IPS DF 4.7 (cell line): ENCODE data around the gene NDUFV1.
"Not testable (repeated sequence)": the region's sequence is repeated elsewhere in the genome, so short reads cannot be mapped to it uniquely, and the experiment has no call there.

Experiments
- DNase-seq: peaks from one replicate; pipeline ENCODE4 v3.0.0-alpha.2; 2013; ENCODE audit warnings: low spot score; ENCODE audit errors: extremely low read depth

Gene NDUFV1

DNA sequence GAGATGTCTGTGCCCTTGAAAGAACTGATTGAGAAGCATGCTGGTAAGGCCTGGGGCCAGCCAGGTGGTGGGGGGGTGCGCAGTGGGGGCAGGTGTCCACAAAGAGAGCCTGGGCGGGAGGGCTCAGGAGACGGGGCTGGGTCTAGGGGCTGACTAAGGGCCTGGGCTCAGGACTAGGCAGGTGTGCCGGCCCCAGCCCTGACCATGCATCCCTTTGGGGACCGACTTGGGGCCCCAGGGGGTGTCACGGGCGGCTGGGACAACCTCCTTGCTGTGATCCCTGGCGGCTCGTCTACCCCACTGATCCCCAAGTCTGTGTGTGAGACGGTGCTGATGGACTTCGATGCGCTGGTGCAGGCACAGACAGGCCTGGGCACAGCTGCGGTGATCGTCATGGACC, 4.4 kb downstream of the NDUFV1 start:
- DNase-seq = no peak

GRCh38 chr11:67611704-67612587, 5.2 kb downstream of the NDUFV1 start:
- no peak for DNase-seq

- DNase-seq = no peak
These were observed 6.0 kb downstream of the NDUFV1 start for GRCh38 chr11:67612751-67613150.

DNA sequence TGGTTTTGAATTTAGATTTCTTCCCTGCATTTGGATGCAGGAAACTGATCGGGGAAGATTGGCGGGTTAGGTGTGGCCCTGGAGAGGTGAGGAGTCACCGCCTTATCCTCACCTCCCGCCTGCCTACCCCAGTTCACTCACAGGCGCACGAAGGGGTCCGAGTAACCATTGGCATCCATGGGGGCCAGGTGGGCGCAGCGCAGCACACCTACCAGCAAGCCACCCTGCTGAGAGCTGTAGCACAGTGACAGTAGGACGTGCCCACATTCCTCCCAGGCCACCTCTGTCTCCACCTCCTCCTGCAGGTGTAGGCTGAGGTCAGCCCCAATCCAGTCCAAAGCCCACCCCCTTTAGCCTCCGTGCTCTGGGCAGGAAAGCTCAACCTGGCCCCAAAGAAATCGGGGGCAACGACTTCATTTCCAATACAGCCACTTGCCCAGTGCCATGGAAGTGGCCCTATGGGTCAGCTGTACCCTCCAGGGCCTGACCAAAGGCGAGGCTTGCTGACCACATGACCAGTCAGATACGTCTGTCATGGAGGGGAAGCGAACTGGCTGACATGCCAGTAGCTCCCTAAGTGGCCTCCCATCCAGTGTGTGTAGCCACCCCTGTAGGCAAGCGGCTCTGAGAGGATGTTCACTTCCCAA, 6.7 kb downstream of the NDUFV1 start:
- DNase-seq = no peak

DNA sequence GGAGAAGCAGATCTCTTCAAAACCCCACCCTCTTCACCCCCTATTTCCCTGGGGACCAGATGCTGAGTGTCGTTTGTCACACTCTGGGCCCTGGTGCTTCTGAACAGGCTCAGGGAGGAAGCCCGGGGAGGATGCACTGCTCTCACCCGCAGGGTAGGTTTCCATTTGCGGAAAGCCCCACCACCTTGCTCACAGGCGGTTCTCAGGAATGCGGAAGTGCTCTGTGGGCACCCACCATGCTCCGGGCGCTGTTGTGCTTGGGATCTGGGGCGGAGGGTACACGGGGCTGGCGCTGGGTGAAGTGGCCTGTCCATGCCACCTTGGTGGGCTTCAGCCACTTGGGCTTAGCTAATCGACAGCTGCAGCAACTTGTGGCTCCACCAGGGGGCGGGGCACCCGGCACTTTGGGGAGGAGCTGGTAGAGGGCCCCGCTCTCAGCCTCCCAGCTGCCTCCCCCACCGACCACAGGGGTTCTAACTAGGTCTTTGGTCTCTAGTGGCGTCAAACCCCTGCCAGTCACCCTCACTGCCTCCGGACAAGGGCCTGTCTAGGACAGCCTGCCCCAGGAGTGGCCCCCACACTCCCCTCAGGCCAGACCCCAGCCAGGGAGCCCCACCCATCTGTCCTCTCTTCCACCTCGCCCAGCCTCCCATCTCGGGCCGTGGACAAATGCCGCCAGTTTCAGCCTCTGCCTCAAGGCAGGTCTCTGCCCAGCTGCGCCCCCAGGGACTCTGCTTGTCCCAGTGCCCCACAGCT, 7.4 kb downstream of the NDUFV1 start:
- DNase-seq = no peak

GRCh38 chr11:67614730-67615714, 8.3 kb downstream of the NDUFV1 start:
- DNase-seq = no peak

DNA sequence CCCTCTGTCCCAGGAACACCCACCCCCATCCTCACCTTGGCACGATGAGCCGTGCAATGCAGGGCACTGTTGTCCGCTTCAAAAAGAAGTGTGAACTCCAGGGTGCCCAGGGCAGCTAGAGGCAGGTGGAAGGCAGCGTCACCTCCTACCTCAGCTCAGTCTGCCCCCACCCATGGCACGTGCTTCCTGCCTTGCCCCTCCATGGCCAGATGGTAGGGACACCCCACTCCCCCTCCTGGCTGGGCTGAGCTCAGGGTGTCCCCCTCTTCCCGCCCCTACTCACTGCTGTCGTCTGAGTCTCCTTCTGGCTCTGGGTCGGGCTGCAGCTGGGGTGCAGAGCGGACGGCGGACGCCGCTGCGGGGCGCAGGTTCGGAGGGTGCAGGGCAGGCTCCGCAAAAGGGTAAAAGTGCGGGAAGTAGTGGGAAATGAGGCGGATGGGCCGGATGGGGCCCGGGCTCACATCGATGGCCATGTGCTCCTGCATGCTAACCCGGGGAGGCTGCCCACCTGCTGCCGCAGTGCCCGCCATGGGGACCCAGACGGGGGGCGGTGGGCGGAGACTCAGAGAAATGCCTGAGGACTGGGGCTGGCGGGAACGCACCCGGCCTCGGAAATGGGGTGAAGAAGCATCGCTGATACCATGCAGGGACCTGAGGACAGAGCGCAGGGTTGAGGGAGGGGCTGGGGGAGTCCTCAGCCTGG, 9.1 kb downstream of the NDUFV1 start:
- DNase-seq = no peak

- no peak for DNase-seq
These were observed 9.9 kb downstream of the NDUFV1 start for GRCh38 chr11:67616431-67617242.

GRCh38 chr11:67617243-67617953, 10.7 kb downstream of the NDUFV1 start:
- no peak for DNase-seq

DNA sequence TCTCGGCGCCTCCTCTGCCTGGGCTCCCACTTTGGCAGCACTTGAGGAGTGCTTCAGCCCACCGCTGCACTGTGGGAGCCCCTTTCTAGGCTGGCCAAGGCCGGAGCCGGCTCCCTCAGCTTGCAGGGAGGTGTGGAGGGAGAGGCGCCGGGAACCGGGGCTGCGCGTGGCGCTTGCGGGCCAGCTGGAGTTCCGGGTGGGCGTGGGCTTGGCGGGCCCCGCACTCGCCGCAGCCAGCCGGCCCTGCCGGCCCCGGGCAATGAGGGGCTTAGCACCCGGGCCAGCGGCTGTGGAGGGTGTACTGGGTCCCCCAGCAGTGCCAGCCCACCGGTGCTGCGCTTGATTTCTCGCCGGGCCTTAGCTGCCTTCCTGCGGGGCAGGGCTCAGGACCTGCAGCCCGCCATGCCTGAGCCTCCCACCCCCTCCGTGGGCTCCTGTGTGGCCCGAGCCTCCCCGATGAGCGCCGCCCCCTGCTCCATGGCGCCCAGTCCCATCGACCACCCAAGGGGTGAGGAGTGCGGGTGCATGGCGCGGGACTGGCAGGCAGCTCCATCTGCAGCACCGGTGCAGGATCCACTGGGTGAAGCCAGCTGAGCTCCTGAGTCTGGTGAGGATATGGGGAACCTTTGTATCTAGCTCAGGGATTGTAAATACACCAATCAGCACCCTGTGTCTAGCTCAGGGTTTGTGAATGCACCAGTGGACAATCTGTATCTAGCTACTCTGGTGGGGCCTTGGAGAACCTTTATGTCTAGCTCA, 12.3 kb downstream of the NDUFV1 start:
- not testable (repeated sequence) for DNase-seq

GRCh38 chr11:67619683-67620618, 13.2 kb downstream of the NDUFV1 start:
- not testable (repeated sequence) for DNase-seq

GRCh38 chr11:67620621-67621020, 13.9 kb downstream of the NDUFV1 start:
- not testable (repeated sequence) for DNase-seq

- DNase-seq = not testable (repeated sequence)
These were observed 15.2 kb downstream of the NDUFV1 start for GRCh38 chr11:67621928-67622327.

DNA sequence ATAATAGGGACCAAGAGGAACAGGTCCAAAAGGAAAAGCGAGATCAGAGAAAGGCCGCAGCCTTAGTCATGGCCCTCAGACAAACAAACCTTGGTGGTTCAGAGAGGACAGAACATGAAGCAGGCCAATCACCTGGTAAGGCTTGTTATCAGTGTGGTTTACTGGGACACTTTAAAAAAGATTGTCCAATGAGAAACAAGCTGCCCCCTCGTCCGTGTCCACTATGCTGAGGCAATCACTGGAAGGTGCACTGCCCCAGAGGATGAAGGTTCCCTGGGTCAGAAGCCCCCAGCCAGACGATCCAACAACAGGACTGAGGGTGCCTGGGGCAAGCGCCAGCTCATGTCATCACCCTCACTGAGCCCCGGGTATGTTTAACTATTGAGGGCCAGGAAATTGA, 16.2 kb downstream of the NDUFV1 start:
- not testable (repeated sequence) for DNase-seq

- DNase-seq = not testable (repeated sequence)
These were observed 17.1 kb downstream of the NDUFV1 start for GRCh38 chr11:67623795-67624194.

DNA sequence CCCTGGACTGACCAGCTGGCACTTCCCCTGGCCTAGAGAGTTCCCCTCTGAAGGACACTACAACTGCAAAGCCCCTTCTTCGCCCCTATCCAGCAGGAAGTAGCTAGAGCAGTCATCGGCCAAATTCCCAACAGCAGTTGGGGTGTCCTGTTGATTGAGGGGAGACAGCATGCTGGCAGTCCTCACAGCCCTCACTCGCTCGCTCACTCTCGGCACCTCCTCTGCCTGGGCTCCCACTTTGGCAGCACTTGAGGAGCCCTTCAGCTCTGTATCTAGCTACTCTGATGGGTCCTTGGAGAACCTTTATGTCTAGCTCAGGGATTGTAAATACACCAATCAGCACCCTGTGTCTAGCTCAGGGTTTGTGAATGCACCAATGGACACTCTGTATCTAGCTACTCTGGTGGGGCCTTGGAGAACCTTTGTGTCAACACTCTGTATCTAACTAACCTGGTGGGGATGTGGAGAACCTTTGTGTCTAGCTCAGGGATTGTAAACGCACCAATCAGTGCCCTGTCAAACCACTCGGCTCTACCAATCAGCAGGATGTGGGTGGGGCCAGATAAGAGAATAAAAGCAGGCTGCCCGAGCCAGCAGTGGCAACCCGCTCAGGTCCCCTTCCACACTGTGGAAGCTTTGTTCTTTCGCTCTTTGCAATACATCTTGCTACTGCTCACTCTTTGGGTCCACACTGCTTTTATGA, 19.5 kb downstream of the NDUFV1 start:
- DNase-seq = not testable (repeated sequence)
